Neuronal stem cell (in vitro differentiated cells): Measurements from ENCODE around the gene TMEM147.
A peak's percentile ranks its signal among the peaks of the same experiment; 100 is the strongest.

Source experiments
- DNase-seq: peaks from one replicate; pipeline ENCODE4 v3.0.0-alpha.2; 2013; ENCODE audit warnings: low spot score
- H2AFZ ChIP-seq: one replicate; pipeline ENCODE4 v1.6.1; 2013; ENCODE audit warnings: mild to moderate bottlenecking, low read length, inconsistent platforms
- H2AK5ac ChIP-seq: 2 replicates; pipeline ENCODE4 v1.6.1; 2013; ENCODE audit warnings: low read depth, mild to moderate bottlenecking, inconsistent platforms, low read length, moderate library complexity, mixed read lengths
- H2BK120ac ChIP-seq: 2 replicates; pipeline ENCODE4 v1.6.1; 2013; ENCODE audit warnings: low read depth, mild to moderate bottlenecking, inconsistent platforms, low read length, moderate library complexity, mixed read lengths
- H2BK12ac ChIP-seq: one replicate; pipeline ENCODE4 v1.6.1; 2013; ENCODE audit warnings: low read length, inconsistent platforms
- H2BK15ac ChIP-seq: 2 replicates; pipeline ENCODE4 v1.6.1; 2013; ENCODE audit warnings: mild to moderate bottlenecking, low read length, inconsistent platforms, mixed read lengths
- H2BK5ac ChIP-seq: one replicate; pipeline ENCODE4 v1.6.1; 2013; ENCODE audit warnings: inconsistent platforms, mild to moderate bottlenecking, low read length, moderate library complexity
- H3K14ac ChIP-seq: one replicate; pipeline ENCODE4 v1.6.1; 2013; ENCODE audit warnings: low read length, inconsistent platforms
- H3K18ac ChIP-seq: 2 replicates; pipeline ENCODE4 v1.6.1; 2013; ENCODE audit warnings: low read length, inconsistent platforms
- H3K23ac ChIP-seq: 2 replicates; pipeline ENCODE4 v1.6.1; 2013; ENCODE audit warnings: low read depth, mild to moderate bottlenecking, mixed read lengths, low read length, inconsistent platforms; ENCODE audit not compliant: poor library complexity
- H3K27ac ChIP-seq: replicated peaks from 3 replicates; pipeline ENCODE4 v1.5.1; 2013; ENCODE audit warnings: low read length, inconsistent platforms
- H3K27me3 ChIP-seq, 3 experiments: 2 replicates each; pipeline ENCODE4 v1.6.1; 2013; ENCODE audit warnings: low read length in 3 of 3, mild to moderate bottlenecking in 2 of 3, inconsistent platforms in 1 of 3, low read depth in 1 of 3, mixed read lengths in 1 of 3, moderate library complexity in 1 of 3; ENCODE audit not compliant: control insufficient read depth in 3 of 3, insufficient read depth in 3 of 3
- H3K36me3 ChIP-seq, 2 donors: replicated peaks in 1 of 2; 2 replicates each; pipeline ENCODE4 v1.6.1; 2013; ENCODE audit warnings: low read length in 2 of 2; ENCODE audit not compliant: control insufficient read depth in 2 of 2, insufficient read depth in 2 of 2
- H3K4ac ChIP-seq: 2 replicates; pipeline ENCODE4 v1.6.1; 2013; ENCODE audit warnings: inconsistent platforms, mild to moderate bottlenecking, low read length, moderate library complexity
- H3K4me1 ChIP-seq, 2 donors: 1 replicate in 1 of 2; 2 replicates in 1 of 2; pipeline ENCODE4 v1.6.1; 2013; ENCODE audit warnings: low read length in 2 of 2, low read depth in 1 of 2; ENCODE audit not compliant: control insufficient read depth in 2 of 2, insufficient read depth in 1 of 2
- H3K4me2 ChIP-seq: one replicate; pipeline ENCODE4 v1.6.1; 2013; ENCODE audit warnings: mild to moderate bottlenecking, low read length, inconsistent platforms; ENCODE audit not compliant: insufficient read depth, poor library complexity, severe bottlenecking
- H3K4me3 ChIP-seq, 2 donors: 2 replicates each; pipeline ENCODE4 v1.5.1; 2013; ENCODE audit warnings: low read length in 2 of 2, mild to moderate bottlenecking in 2 of 2, inconsistent platforms in 1 of 2, moderate library complexity in 1 of 2
- H3K79me1 ChIP-seq: one replicate; pipeline ENCODE4 v1.6.1; 2013; ENCODE audit warnings: low read depth, mild to moderate bottlenecking, inconsistent platforms, low read length, moderate library complexity
- H3K9ac ChIP-seq: one replicate; pipeline ENCODE4 v1.6.1; 2013; ENCODE audit warnings: mild to moderate bottlenecking, low read depth, low read length, inconsistent platforms; ENCODE audit not compliant: poor library complexity
- H3K9me3 ChIP-seq, 2 donors: replicated peaks in 1 of 2; 2 replicates each; pipeline versions ENCODE3 to v1.6.1; 2013; ENCODE audit warnings: low read length in 2 of 2, mild to moderate bottlenecking in 2 of 2, inconsistent platforms in 1 of 2, low read depth in 1 of 2, mixed read lengths in 1 of 2, moderate library complexity in 1 of 2; ENCODE audit not compliant: control insufficient read depth in 2 of 2, insufficient read depth in 1 of 2
- H4K8ac ChIP-seq: one replicate; pipeline ENCODE4 v1.6.1; 2013; ENCODE audit warnings: low read depth, mild to moderate bottlenecking, inconsistent platforms, low read length, moderate library complexity
- H4K91ac ChIP-seq: one replicate; pipeline ENCODE4 v1.6.1; 2013; ENCODE audit warnings: low read length, low read depth, mild to moderate bottlenecking, inconsistent platforms; ENCODE audit not compliant: poor library complexity
- WGBS, 2 donors: extraction: QIAGEN DNeasy Blood & Tissue Kit; methylation state at CpG; one replicate each; pipeline ENCODE4 v1.1.7; 2013; ENCODE audit warnings: missing lambda C conversion rate in 2 of 2, mixed read lengths in 1 of 2; ENCODE audit not compliant: insufficient read length in 2 of 2, insufficient replicate concordance in 1 of 2; ENCODE audit errors: extremely low coverage in 2 of 2; 5-methylcytosine and 5-hydroxymethylcytosine counted together

TMEM147 gene

DNA sequence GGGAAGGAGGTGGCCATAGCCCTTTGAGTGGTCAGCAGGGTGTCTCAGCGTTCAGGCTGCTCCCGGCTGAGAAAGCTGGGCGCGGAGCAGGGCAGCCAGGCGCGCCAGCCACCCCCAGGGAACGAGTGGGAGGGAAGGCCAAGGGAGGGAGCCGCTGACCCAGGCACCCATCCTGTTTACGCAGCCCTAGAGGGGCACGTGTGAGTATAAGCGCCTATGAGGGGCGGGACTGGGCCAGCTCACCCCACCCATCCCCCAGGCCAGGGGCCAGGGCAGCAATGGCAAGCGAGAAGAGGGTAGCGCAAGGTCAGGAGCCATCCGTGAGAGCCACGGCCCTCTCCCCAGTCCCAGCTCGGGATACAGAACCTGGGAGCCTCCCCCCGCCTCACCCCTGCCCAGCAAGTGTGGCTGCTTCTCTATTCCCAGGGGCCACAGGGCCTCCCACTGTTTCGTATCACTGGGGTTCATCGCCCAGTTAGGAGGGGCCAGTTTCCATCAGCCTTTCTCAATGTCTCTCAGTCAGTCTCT is 31.1 kb upstream of the TMEM147 start:
- no peaks in the 10 kb centered on the region for H3K36me3 ChIP-seq
- peaks cover 3 to 12% of the 10 kb centered on the region in 2 donors for H3K4me1 ChIP-seq
- H3K4me2 ChIP-seq = peak overlapping the region; percentile 33
- peak overlapping the region; percentile 55 for H2BK15ac ChIP-seq
- no peaks in the 10 kb centered on the region for H3K9me3 ChIP-seq
- no peaks in the 10 kb centered on the region for H3K79me1 ChIP-seq
- no peak overlapping the region for H3K4me3 ChIP-seq
- H3K23ac ChIP-seq = peak overlapping the region; percentile 55
- H4K8ac ChIP-seq = no peak overlapping the region
- H3K4ac ChIP-seq = no peak overlapping the region
- WGBS, 2 donors = no CpG with 5 or more reads among the region's 20 CpGs
- no peak overlapping the region for H2BK120ac ChIP-seq
- DNase-seq = no peak
- peak overlapping the region; percentile 95 for H2AK5ac ChIP-seq
- peak overlapping the region; percentile 82 for H3K14ac ChIP-seq
- H3K27me3 ChIP-seq = peaks cover 0 to 59% (median 3%) of the 10 kb centered on the region in 3 experiments
- no peak overlapping the region for H2BK5ac ChIP-seq
- no peak overlapping the region for H3K27ac ChIP-seq
- peak overlapping the region; percentile 83 for H3K18ac ChIP-seq
- H4K91ac ChIP-seq = no peak overlapping the region
- peak overlapping the region; percentile 47 for H2AFZ ChIP-seq
- H3K9ac ChIP-seq = peak overlapping the region; percentile 70
- H2BK12ac ChIP-seq = no peak overlapping the region

DNA sequence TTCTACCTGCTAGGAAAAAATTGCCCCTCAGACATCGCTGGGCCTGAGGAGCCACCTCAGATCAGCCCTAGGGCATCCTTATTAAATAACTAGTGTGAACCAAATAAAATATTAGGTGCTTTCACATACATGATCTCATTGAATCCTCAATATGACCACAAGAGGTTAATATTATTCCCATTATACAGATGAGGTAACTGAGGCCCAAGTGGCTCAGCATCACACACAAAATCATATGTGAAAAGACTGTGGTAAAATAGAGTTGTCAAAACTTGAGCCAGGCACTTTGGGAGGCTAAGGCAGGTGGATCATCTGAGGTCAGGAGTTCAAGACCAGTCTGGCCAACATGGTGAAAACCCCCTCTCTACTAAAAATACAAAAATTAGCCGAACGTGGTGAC is 29.1 kb upstream of the TMEM147 start:
- H3K27ac ChIP-seq = no peak overlapping the region
- H3K4me3 ChIP-seq = no peak overlapping the region
- no peaks in the 10 kb centered on the region for H3K79me1 ChIP-seq
- H3K27me3 ChIP-seq = peaks cover 0 to 44% (median 3%) of the 10 kb centered on the region in 3 experiments
- no peak overlapping the region for H2BK5ac ChIP-seq
- no peak for DNase-seq
- H4K91ac ChIP-seq = no peak overlapping the region
- no peak overlapping the region for H3K18ac ChIP-seq
- H2BK15ac ChIP-seq = no peak overlapping the region
- H3K4me2 ChIP-seq = no peak overlapping the region
- WGBS, 2 donors = no CpG with 5 or more reads among the region's 3 CpGs
- H3K14ac ChIP-seq = no peak overlapping the region
- H4K8ac ChIP-seq = no peak overlapping the region
- H3K4ac ChIP-seq = no peak overlapping the region
- no peak overlapping the region for H2AK5ac ChIP-seq
- H3K36me3 ChIP-seq = no peaks in the 10 kb centered on the region
- H3K4me1 ChIP-seq = peaks cover 4 to 11% of the 10 kb centered on the region in 2 donors
- H3K9me3 ChIP-seq = no peaks in the 10 kb centered on the region
- no peak overlapping the region for H2BK120ac ChIP-seq
- H3K9ac ChIP-seq = no peak overlapping the region
- H2AFZ ChIP-seq = no peak overlapping the region
- H2BK12ac ChIP-seq = no peak overlapping the region
- no peak overlapping the region for H3K23ac ChIP-seq

DNA sequence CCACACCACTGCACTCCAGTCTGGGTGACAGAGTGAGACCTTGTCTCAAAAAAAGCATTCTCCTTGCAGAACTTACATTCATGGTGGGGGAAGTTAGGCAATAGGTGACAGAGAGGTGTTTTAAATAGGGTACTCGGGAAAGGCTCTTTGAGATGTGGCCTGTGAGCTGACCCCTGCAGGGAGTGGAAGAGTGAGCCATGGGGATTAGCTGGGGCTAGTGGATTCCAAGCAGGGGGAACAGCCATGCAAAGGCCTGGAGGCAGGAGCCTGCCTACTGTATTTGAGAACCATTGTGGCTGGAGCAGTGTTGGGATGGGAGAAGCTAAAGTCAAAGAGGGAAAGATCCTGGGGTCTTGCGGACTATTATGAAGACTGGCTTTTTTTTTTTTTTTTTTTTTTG is 28.1 kb upstream of the TMEM147 start:
- no peak overlapping the region for H3K23ac ChIP-seq
- H3K9ac ChIP-seq = no peak overlapping the region
- H3K79me1 ChIP-seq = no peaks in the 10 kb centered on the region
- no peak overlapping the region for H3K4ac ChIP-seq
- no peaks in the 10 kb centered on the region for H3K36me3 ChIP-seq
- no CpG with 5 or more reads among the region's 2 CpGs for WGBS, 2 donors
- H4K91ac ChIP-seq = no peak overlapping the region
- DNase-seq = no peak
- H2BK15ac ChIP-seq = no peak overlapping the region
- no peak overlapping the region for H3K18ac ChIP-seq
- H3K4me2 ChIP-seq = no peak overlapping the region
- no peaks in the 10 kb centered on the region for H3K9me3 ChIP-seq
- no peak overlapping the region for H2AFZ ChIP-seq
- H2AK5ac ChIP-seq = no peak overlapping the region
- H3K14ac ChIP-seq = no peak overlapping the region
- H2BK12ac ChIP-seq = no peak overlapping the region
- H3K4me3 ChIP-seq = no peak overlapping the region
- H2BK120ac ChIP-seq = no peak overlapping the region
- H3K27me3 ChIP-seq = peaks cover 0 to 34% (median 3%) of the 10 kb centered on the region in 3 experiments
- H4K8ac ChIP-seq = no peak overlapping the region
- H2BK5ac ChIP-seq = no peak overlapping the region
- no peak overlapping the region for H3K27ac ChIP-seq
- peaks cover 6 to 11% of the 10 kb centered on the region in 2 donors for H3K4me1 ChIP-seq

- Histone ChIP-seq H2BK12ac (no peak overlapping the region), H2BK15ac (no peak overlapping the region), H3K9me3 (no peaks in the 10 kb centered on the region), H2BK120ac (peak overlapping the region; percentile 47), H3K27me3 (peaks cover 0 to 32% (median 2%) of the 10 kb centered on the region in 3 experiments), H3K4ac (no peak overlapping the region), H4K91ac (no peak overlapping the region), H2AK5ac (no peak overlapping the region), H3K79me1 (no peaks in the 10 kb centered on the region), H4K8ac (no peak overlapping the region), H3K27ac (no peak overlapping the region), H3K18ac (no peak overlapping the region), H3K4me2 (no peak overlapping the region), H2AFZ (no peak overlapping the region), H3K23ac (no peak overlapping the region), H3K36me3 (no peaks in the 10 kb centered on the region), H3K4me3 (no peak overlapping the region), H2BK5ac (no peak overlapping the region), H3K9ac (no peak overlapping the region), H3K4me1 (peaks cover 6 to 11% of the 10 kb centered on the region in 2 donors), H3K14ac (no peak overlapping the region)
- WGBS, 2 donors = no CpG with 5 or more reads among the region's 6 CpGs
- DNase-seq = no peak
These were observed 27.1 kb upstream of the TMEM147 start for GRCh38 chr19:35518313-35518712.
